Measurements from ENCODE around the gene PTPN13.

DNA sequence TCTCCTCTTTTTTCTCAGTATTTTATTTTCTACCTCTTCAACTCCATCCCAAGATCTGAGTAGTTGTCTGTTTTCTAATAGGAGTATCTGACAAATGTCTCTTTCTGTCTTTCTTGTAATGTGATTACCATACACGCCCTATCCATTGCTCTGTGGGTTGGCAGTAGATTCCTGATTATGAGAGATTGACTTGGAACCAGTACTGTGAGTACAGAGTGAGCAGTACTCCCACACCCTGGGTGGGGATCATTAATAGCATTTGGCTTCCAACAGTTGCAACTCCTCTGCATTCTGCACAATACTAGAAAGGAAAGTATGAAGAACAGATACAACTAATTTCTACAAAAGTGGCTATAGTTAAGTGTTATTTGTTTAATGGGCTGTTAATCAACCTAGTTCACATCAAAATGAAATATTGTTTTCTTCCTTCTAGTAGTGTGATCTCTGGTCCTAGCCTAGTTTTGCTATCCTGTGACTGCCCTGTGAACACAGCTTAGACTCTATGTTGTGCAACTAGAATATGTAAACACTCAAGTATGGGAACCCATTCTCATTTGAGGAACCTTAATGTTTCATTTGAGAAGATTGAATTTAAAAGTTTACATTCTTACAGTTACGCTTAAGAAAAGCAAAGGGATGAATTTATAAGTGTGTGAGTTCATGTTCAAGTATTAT, 112.9 kb downstream of the PTPN13 start:
- no peak for TF ChIP-seq SIN3A (IDR thresholded peaks at IDR 0.05; ENCODE audit: borderline replicate concordance, insufficient read depth, low read length)
- TF ChIP-seq TAF1 (IDR thresholded peaks at IDR 0.05; ENCODE audit: borderline replicate concordance, insufficient read depth, low read length): no peak
- TF ChIP-seq, protein P1, sequence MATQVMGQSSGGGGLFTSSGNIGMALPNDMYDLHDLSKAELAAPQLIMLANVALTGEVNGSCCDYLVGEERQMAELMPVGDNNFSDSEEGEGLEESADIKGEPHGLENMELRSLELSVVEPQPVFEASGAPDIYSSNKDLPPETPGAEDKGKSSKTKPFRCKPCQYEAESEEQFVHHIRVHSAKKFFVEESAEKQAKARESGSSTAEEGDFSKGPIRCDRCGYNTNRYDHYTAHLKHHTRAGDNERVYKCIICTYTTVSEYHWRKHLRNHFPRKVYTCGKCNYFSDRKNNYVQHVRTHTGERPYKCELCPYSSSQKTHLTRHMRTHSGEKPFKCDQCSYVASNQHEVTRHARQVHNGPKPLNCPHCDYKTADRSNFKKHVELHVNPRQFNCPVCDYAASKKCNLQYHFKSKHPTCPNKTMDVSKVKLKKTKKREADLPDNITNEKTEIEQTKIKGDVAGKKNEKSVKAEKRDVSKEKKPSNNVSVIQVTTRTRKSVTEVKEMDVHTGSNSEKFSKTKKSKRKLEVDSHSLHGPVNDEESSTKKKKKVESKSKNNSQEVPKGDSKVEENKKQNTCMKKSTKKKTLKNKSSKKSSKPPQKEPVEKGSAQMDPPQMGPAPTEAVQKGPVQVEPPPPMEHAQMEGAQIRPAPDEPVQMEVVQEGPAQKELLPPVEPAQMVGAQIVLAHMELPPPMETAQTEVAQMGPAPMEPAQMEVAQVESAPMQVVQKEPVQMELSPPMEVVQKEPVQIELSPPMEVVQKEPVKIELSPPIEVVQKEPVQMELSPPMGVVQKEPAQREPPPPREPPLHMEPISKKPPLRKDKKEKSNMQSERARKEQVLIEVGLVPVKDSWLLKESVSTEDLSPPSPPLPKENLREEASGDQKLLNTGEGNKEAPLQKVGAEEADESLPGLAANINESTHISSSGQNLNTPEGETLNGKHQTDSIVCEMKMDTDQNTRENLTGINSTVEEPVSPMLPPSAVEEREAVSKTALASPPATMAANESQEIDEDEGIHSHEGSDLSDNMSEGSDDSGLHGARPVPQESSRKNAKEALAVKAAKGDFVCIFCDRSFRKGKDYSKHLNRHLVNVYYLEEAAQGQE (IDR thresholded peaks at IDR 0.05; ENCODE audit: insufficient read depth in 1 of 2, low read depth in 2 of 2, low read length in 2 of 2): no peak
- TF ChIP-seq POLR2AphosphoS5 (IDR thresholded peaks at IDR 0.05; ENCODE audit: low read depth, low read length): no peak
- TF ChIP-seq FOXP2 (optimal IDR thresholded peaks at IDR 0.05; ENCODE audit: borderline replicate concordance, extremely low read depth, extremely low read length, insufficient read depth): no peak
